Hepatocyte (in vitro differentiated cells): ENCODE measurements around the gene NUS1. TPM values are rescaled to one million over a fixed set of nuclear protein-coding genes. Genes with fewer than 3 reads are reported as not detected.
"Not testable (repeated sequence)": the region's sequence is repeated elsewhere in the genome, so short reads cannot be mapped to it uniquely, and the experiment has no call there.

Experiments used
- DNase-seq: peaks from one replicate; pipeline ENCODE4 v3.0.0-alpha.2; 2016; ENCODE audit warnings: low spot score
- H2AFZ ChIP-seq: fragments of 200-600 bp; sonication (generic); 2 replicates; pipeline ENCODE4 v1.6.0; 2016; ENCODE audit warnings: antibody characterized with exemption, mild to moderate bottlenecking
- H3K27ac ChIP-seq: fragments of 200-600 bp; sonication (generic); 2 replicates; pipeline ENCODE4 v1.5.1; 2016; ENCODE audit warnings: mild to moderate bottlenecking
- H3K27me3 ChIP-seq: fragments of 200-600 bp; sonication (generic); 2 replicates; pipeline ENCODE4 v1.6.1; 2016
- H3K36me3 ChIP-seq: fragments of 200-600 bp; sonication (generic); replicated peaks from 2 replicates; pipeline ENCODE4 v1.5.1; 2016; ENCODE audit warnings: low read depth; ENCODE audit not compliant: insufficient read depth
- H3K4me1 ChIP-seq: fragments of 200-600 bp; sonication (generic); 2 replicates; pipeline ENCODE4 v1.5.1; 2016; ENCODE audit warnings: mild to moderate bottlenecking, moderate library complexity; ENCODE audit not compliant: insufficient read depth
- H3K4me2 ChIP-seq: fragments of 200-600 bp; sonication (generic); 2 replicates; pipeline ENCODE4 v1.6.0; 2016
- H3K4me3 ChIP-seq: fragments of 200-600 bp; sonication (generic); 2 replicates; pipeline ENCODE4 v1.5.1; 2016; ENCODE audit warnings: mild to moderate bottlenecking
- H3K79me2 ChIP-seq: fragments of 200-600 bp; sonication (generic); 2 replicates; pipeline ENCODE4 v1.6.0; 2017; ENCODE audit warnings: mild to moderate bottlenecking
- H3K9me2 ChIP-seq: fragments of 200-600 bp; sonication (generic); replicated peaks from 2 replicates; pipeline ENCODE4 v1.6.0; 2017; ENCODE audit warnings: mild to moderate bottlenecking; ENCODE audit not compliant: insufficient read depth
- H3K9me3 ChIP-seq: fragments of 200-600 bp; sonication (generic); 2 replicates; pipeline ENCODE4 v1.5.1; 2016; ENCODE audit warnings: low read depth, mild to moderate bottlenecking
- H4K20me1 ChIP-seq: fragments of 200-600 bp; sonication (generic); 2 replicates; pipeline ENCODE4 v1.6.0; 2016; ENCODE audit warnings: mild to moderate bottlenecking; ENCODE audit not compliant: insufficient read depth, poor library complexity, severe bottlenecking
- CTCF ChIP-seq: fragments of 200-600 bp; sonication (generic); IDR thresholded peaks from 2 replicates; pipeline ENCODE4 v1.5.1; 2016; ENCODE audit warnings: antibody characterized with exemption, mild to moderate bottlenecking; ENCODE audit not compliant: poor library complexity
- EZH2 ChIP-seq: fragments of 200-600 bp; sonication (generic); IDR thresholded peaks from 2 replicates; pipeline ENCODE4 v1.6.1; 2016; ENCODE audit warnings: antibody characterized with exemption, mild to moderate bottlenecking, borderline replicate concordance
- EZH2phosphoT487 ChIP-seq: fragments of 200-600 bp; sonication (generic); IDR thresholded peaks from one replicate; pipeline ENCODE4 v1.6.1; 2018; ENCODE audit warnings: antibody characterized with exemption, mild to moderate bottlenecking, low read depth, moderate library complexity; ENCODE audit not compliant: unreplicated experiment, severe bottlenecking
- WGBS: methylation state at CpG from one replicate; pipeline ENCODE4 v1.1.6; 2016; ENCODE audit warnings: low lambda C conversion rate; ENCODE audit errors: missing lambda C conversion rate; 5-methylcytosine and 5-hydroxymethylcytosine counted together
- polyA plus RNA-seq: library from polyadenylated mRNA; unstranded; fragments of >200 nt; fragmentation: Nextera tagmentation; extraction: Ambion mirVana; gene quantifications from 2 replicates; pipeline ENCODE4 v1.2.1, GENCODE V29; 2016
- total RNA-seq: library from RNA; depleted of rRNA; stranded (reverse); fragments of >200 nt; gene quantifications from 2 replicates; pipeline ENCODE4 v1.2.3, GENCODE V29; 2014

NUS1 gene
- total and polyA plus RNA-seq, 2 experiments from 2014 or later = 16.6 to 29.9 TPM

- H3K4me1 ChIP-seq = no peaks in the 10 kb centered on the region
- no peak for TF ChIP-seq EZH2phosphoT487
- no peak for TF ChIP-seq CTCF
- TF ChIP-seq EZH2 = no peak
- no peaks in the 10 kb centered on the region for H3K79me2 ChIP-seq
- H3K27me3 ChIP-seq = no peaks in the 10 kb centered on the region
- no peak overlapping the region for H3K4me2 ChIP-seq
- no peaks in the 10 kb centered on the region for H3K9me2 ChIP-seq
- no peak overlapping the region for H3K4me3 ChIP-seq
- H3K27ac ChIP-seq = no peak overlapping the region
- H3K9me3 ChIP-seq = no peaks in the 10 kb centered on the region
- no peaks in the 10 kb centered on the region for H3K36me3 ChIP-seq
- DNase-seq = no peak
- no peaks in the 10 kb centered on the region for H4K20me1 ChIP-seq
- H2AFZ ChIP-seq = no peak overlapping the region
Observed at GRCh38 chr6:117668736-117669135, 6.5 kb upstream of the NUS1 start.

- Histone ChIP-seq H3K27ac (no peak overlapping the region), H3K4me1 (peaks cover 10% of the 10 kb centered on the region), H3K36me3 (no peaks in the 10 kb centered on the region), H4K20me1 (peaks cover 21% of the 10 kb centered on the region), H3K9me2 (no peaks in the 10 kb centered on the region), H3K9me3 (no peaks in the 10 kb centered on the region), H3K4me3 (peak overlapping the region; percentile 37), H3K27me3 (no peaks in the 10 kb centered on the region), H3K4me2 (peak overlapping the region; percentile 86), H3K79me2 (peaks cover 45% of the 10 kb centered on the region), H2AFZ (peak overlapping the region; percentile 93)
- WGBS = 87% methylated on average over 10 of the region's 10 CpGs
- TF ChIP-seq EZH2 (no peak), EZH2phosphoT487 (no peak), CTCF (no peak)
- DNase-seq = no peak
Observed at GRCh38 chr6:117674503-117674902, 766 bp upstream of the NUS1 start.

GRCh38 chr6:117675658-117676301 is 511 bp downstream of the NUS1 start:
- H3K9me2 ChIP-seq, H3K36me3 ChIP-seq, H3K27me3 ChIP-seq, H3K9me3 ChIP-seq: not testable (repeated sequence)
- WGBS = under 1% methylated on average over 21 of the region's 62 CpGs
- peak overlapping the region; percentile 53 for H2AFZ ChIP-seq
- peaks cover 58% of the 10 kb centered on the region for H3K79me2 ChIP-seq
- H3K4me3 ChIP-seq = peak overlapping the region; percentile 66
- H4K20me1 ChIP-seq = peaks cover 31% of the 10 kb centered on the region
- H3K4me2 ChIP-seq = peak overlapping the region; percentile 95
- DNase-seq = peak; percentile 12
- H3K27ac ChIP-seq = peak overlapping the region; percentile 42
- H3K4me1 ChIP-seq = peaks cover 13% of the 10 kb centered on the region

- no peak for TF ChIP-seq CTCF
- TF ChIP-seq EZH2 = no peak
- TF ChIP-seq EZH2phosphoT487 = no peak
- H3K4me2 ChIP-seq = peak overlapping the region; percentile 95
- WGBS = 40% methylated on average over 6 of the region's 6 CpGs
- H3K36me3 ChIP-seq = no peaks in the 10 kb centered on the region
- H3K9me2 ChIP-seq = no peaks in the 10 kb centered on the region
- H3K79me2 ChIP-seq = peaks cover 67% of the 10 kb centered on the region
- peaks cover 13% of the 10 kb centered on the region for H3K4me1 ChIP-seq
- H2AFZ ChIP-seq = peak overlapping the region; percentile 53
- no peaks in the 10 kb centered on the region for H3K27me3 ChIP-seq
- no peak for DNase-seq
- no peak overlapping the region for H3K27ac ChIP-seq
- peak overlapping the region; percentile 66 for H3K4me3 ChIP-seq
- peaks cover 38% of the 10 kb centered on the region for H4K20me1 ChIP-seq
- no peaks in the 10 kb centered on the region for H3K9me3 ChIP-seq
Observed at GRCh38 chr6:117676577-117677218, 1.4 kb downstream of the NUS1 start.
